Activated effector memory CD4-positive, alpha-beta T cell treated with anti-CD3 and anti-CD28 coated beads, Interleukin-2, amount 50 U/mL, for 16 hours (primary cell): Measurements from ENCODE around the gene SPIRE2.
"Not testable (repeated sequence)": the region's sequence is repeated elsewhere in the genome, so short reads cannot be mapped to it uniquely, and the experiment has no call there.

Experiments
- DNase-seq: peaks from one replicate; pipeline ENCODE4 v3.0.0-alpha.2; 2020

The SPIRE2 gene

GRCh38 chr16:89898201-89898967, 70.1 kb downstream of the SPIRE2 start:
- no peak for DNase-seq

DNA sequence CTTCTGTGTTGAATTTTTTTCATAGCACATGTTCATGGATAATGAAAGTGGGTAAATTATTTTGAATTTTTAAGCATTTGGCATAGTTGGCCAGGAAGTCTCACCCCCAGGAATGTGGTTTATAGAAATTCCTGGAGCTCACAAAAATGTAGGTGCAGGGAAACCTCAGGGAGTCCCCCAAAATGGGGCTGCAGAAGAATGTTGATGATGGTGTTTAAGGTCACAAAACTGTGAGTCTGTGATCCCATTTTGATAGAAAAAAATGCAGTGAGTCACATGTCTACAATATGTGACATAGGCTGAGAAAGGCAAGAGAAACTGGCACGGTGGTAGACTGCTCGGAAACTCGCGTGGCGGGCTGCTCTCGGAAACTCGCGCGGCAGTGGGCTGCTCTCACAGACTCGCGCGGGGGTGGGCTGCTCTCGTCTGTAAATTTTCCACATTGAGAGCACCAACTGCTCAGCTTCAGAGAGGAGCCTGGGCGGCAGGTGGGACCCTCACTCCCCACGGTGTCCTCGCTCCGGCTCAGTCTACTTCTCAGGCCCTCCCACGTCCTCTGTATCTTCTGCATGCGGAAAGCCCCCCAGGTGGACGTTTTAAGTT, 71.7 kb downstream of the SPIRE2 start:
- no peak for DNase-seq

DNA sequence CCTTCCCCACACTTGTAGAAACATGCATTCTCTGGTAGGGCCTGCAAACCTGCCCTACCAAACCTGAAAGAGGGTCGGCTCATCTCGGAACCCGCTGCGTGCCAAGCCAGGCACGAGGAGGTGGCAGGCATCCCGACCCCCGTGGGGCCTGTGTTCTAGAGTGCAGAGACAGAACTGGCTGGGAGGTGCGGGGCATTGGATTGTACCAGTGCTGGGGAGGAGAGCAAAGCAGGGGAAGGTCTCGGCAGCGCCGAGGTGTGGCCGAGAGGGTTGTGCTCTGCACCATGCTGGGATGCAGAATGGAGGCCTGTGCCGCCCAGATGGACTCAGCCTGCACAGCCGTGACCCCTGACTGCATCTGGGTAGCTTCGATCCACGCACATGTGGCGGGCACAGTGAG, 72.6 kb downstream of the SPIRE2 start:
- no peak for DNase-seq

DNA sequence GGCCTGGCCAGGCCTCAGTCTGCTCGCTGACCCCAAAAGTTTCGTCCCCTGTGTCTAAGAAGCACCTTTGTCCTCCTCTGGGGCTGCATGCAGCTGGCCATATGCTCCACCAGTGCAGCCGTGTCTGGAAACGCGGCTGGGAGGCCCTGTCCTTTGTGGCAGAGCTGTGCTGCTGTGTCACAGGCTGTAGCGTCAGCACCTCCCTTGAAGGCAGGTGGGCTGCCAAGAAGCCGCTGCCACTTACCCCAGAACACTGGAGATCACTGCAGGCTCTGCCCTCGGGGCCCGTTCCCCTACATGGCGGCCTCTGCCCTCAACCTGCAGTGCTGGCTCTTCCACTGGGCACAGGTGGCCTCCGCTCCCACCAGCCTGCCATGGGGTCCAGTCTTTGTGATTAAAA, 74.7 kb downstream of the SPIRE2 start:
- no peak for DNase-seq

GRCh38 chr16:89903908-89904515, 75.7 kb downstream of the SPIRE2 start:
- no peak for DNase-seq

GRCh38 chr16:89904606-89905510, 76.6 kb downstream of the SPIRE2 start:
- DNase-seq: no peak

DNA sequence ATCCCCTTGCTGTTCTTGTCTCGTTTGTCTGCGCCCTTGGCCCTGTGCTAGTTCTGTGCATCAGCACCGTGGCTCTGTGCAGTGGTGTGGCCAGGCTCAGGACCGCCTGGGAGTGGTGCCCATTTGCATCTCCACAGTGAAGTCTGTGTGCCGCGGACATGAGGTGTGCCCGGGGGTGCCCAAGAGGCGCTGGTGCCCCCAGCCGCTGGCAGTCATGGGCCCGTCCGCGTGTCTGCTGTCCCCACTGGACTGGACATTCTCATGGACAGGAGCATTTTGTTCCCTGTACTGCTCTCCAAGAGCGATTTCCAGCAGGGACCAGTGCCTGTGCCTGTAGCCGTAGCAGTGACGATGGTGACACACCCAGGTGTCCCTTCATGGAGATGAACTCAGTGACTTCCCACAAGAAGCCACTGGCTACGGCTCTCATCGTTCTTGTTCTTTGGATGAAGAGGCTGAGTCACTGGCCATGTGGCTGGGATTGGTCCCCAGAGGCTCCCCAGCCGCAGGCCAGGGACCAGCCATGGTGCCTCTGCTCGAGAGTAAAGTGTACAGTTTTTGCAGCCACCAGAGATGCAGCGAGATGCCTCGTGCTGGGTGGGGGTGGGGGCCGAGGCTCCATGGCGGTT, 77.3 kb downstream of the SPIRE2 start:
- no peak for DNase-seq

GRCh38 chr16:89906140-89907025, 78.1 kb downstream of the SPIRE2 start:
- no peak for DNase-seq

DNA sequence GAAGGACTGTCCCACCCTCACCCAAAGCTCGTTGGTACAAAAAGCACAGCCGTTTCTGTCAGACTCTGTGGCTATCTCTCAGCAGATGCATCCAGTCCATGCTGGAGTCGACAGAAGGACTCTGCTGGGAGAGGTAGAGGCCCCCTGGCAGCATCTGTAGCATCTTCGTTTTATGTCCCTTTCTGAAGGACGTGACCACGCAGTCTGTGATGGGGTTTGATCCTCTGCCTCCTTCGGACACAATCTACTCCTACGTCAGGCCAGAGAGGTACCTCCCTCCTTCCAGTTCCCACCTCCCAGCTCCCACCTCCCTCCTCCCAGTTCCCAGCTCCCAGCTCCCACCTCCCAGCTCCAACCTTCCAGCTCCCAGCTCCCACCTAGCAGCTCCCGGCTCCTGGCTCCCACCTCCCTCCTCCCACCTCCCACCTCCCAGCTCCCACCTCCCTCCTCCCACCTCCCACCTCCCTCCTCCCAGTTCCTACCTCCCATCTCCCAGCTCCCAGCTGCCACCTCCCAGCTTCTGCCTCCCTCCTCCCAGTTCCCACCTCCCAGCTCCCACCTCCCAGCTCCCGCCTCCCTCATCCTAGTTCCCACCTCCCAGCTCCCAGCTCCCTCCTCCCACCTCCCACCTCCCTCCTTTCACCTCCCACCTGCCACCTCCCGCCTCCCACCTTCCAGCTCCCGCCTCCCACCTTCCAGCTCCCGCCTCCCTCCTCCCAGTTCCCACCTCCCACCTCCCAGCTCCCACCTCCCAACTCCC, 79.0 kb downstream of the SPIRE2 start:
- DNase-seq: no peak

GRCh38 chr16:89908236-89908635, 80.0 kb downstream of the SPIRE2 start:
- DNase-seq: no peak

- peak; percentile 89 for DNase-seq
These were observed 81.8 kb downstream of the SPIRE2 start for GRCh38 chr16:89909777-89910716.

DNA sequence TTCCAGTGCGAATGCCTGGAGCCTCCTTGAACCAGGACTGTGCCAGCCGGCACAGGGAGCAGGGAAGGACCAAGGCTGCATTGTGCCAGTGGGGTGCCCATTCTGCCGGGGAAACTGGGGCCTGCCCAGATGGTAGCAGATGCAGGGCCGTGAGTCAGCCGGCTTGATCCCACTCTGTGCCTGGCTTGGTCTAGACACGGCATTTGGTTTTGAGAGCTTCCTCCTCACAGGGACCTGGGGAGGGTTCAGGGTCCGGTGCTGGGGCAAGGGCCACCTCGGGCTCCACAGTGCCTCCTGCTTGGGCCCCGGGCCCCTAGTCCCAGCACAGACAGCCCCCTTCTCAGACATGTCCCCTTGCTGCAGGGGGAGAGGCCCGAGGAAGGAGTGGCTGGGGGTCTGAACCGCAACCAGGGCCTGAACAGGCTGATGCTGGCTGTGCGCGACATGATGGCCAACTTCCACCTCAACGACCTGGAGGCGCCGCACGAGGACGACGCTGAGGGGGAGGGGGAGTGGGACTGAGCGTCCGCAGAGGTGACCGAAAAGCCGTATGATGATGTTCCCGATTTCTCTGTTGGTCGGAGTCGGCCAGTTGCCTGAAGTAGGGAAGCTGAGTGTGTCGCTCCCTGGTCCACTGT, 82.6 kb downstream of the SPIRE2 start:
- no peak for DNase-seq

DNA sequence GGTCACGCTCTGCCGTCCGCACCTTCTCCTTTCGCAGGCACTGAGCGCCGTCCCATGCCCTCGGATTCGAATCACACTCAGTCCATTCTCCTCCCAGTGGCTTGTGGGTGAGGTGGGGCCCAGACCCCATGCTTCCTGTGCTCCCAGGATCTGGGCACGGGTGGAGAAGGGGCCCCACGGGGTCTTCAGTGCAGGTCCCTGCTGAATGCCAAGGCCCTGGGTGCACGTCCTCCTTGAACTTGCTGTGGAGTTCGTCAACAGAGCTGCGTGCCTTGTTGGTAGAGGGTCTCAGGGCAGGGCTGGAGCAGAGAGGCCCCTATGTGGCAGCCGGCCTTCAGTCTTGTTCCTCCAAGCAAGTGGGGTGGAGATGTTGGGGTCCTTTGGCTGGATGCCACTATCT, 83.1 kb downstream of the SPIRE2 start:
- DNase-seq: no peak

DNA sequence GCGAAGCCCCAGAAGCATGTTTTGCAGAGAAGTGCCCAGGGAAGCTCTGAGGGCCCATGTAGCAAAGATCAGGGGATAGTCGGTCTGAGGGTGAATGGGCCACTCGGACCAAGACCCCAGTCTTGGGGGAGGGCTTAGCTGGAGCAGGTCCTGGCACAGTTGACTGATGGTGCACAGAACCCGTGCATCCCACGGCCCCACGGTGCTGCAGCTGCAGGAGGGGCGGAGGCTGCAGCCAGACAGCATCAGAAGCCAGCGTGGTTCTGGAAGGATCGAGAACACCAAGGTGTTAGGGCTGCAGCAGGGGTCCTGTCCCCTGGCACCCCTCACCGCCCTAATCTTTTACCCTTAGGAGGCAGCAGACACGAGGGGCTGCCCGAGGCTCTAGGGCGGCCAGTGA, 83.9 kb downstream of the SPIRE2 start:
- DNase-seq: no peak

GRCh38 chr16:89912627-89913026, 84.4 kb downstream of the SPIRE2 start:
- DNase-seq: no peak

DNA sequence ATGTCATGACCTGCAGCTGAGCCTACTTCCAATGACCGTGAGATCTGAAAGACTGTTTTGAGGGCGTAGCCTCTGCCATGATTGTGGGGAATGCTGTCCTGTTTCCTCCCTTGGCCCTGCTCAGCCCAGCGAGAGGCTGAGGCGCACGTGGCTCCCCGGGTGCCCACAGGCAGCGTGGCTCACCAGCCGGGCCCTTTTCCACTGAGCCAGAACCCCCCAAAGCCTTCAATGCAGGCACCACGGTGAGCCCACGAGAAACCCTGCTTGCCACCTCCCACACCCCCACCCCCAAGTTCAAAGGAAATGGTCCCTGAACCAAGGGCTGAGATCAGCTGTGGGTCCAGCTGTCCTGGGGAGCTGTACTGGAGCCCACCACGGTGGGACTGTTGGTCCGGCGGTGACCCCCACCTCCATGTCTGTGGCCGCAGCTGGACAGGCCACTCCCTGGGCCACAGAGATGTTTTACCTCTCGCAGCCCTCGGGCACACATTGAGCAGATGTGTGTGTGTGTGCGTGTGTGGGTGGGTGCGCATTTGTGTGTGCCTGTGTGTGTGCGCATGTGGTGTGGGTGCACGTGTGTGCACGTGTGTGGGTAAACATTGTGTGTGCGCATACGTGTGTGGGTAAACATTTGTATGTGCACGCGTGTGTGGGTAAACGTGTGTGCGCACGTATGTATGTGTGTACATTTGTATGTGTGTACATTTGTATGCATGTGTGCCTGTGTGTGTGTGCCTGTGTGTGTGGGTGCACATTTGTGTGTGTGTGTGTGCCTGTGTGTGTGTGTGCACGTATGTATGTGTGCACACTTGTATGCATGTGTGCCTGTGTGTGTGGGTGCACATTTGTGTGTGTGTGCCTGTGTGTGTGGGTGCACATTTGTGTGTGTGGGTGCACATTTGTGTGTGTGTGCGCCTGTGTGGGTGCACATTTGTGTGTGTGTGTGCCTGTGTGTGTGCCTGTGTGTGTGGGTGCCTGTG, 85.4 kb downstream of the SPIRE2 start:
- no peak for DNase-seq

- not testable (repeated sequence) for DNase-seq
These were observed 86.5 kb downstream of the SPIRE2 start for GRCh38 chr16:89914642-89915285.
